Middle frontal gyrus (tissue), 1 donor: ENCODE measurements around the gene VRK3.
"Not testable (repeated sequence)": the region's sequence is repeated elsewhere in the genome, so short reads cannot be mapped to it uniquely, and the experiment has no call there.

Experiments
- DNase-seq: peaks from one replicate; pipeline ENCODE4 v3.0.0-alpha.2; 2015; ENCODE audit warnings: low spot score; ENCODE audit errors: extremely low spot score

Gene VRK3

DNA sequence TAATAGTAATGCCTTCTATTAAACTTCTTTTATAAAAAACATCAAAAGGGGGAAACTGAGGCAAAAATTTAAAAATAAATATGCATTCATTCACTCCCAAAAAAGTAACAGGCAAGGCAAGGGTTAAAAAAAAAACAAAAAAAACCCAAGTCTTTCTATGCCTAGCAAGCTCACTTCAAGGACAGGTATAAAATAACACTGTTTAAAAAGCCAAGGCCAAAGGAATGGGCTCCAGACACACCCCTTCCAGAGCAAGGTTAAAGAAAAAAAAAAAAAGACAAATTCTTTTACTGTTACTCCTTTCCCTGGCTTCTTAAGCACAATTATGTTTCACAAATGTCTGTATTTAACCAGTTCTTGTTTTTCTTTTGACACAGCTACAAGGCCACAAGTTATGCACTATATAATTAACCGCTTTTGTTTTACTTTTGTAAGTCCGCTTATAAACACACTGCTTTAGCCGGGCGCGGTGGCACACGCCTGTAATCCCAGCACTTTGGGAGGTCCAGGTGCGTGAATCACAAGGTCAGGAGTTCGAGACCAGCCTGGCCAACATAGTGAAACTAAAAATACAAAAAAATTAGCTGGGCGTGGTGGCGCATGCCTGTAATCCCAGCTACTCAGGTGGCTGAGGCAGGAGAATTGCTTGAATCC, 67.8 kb downstream of the VRK3 start:
- no peak for DNase-seq

DNA sequence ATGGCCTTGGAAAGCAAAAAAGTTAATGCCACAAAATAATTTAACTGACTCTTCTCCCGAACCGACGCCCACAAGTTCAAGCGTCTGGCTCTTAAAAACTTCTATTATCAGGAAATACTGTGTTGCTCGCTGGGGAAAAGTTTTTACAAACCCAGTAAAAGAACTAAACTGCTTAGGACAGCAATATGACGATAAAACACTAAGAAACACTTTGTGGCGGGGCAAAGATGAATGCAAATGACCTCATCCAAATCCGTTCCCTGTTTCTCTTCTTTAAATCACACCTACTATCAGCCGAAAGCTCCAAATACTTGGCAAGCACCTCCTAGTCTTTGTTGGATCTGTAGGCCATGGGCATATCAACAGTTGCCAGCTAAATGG, 69.1 kb downstream of the VRK3 start:
- no peak for DNase-seq

DNA sequence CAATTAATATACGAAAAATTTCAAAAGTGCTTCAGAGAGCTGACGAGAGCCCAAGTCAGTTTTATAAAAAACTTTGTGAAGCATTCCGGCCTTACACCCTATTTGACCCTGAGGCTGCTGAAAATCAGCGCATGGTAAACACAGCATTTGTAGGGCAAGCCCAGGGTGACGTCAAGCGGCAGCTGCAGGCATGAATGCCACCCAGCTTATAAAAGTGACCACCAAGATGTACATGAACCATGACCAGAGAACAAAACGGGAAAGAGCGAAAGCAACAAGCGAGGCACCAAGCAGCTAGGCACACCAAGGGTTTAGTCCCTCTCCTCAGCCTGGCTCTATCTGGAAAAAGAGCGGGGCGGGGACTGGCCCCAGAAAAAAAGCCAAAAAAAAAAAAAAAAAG, 70.2 kb downstream of the VRK3 start:
- no peak for DNase-seq

DNA sequence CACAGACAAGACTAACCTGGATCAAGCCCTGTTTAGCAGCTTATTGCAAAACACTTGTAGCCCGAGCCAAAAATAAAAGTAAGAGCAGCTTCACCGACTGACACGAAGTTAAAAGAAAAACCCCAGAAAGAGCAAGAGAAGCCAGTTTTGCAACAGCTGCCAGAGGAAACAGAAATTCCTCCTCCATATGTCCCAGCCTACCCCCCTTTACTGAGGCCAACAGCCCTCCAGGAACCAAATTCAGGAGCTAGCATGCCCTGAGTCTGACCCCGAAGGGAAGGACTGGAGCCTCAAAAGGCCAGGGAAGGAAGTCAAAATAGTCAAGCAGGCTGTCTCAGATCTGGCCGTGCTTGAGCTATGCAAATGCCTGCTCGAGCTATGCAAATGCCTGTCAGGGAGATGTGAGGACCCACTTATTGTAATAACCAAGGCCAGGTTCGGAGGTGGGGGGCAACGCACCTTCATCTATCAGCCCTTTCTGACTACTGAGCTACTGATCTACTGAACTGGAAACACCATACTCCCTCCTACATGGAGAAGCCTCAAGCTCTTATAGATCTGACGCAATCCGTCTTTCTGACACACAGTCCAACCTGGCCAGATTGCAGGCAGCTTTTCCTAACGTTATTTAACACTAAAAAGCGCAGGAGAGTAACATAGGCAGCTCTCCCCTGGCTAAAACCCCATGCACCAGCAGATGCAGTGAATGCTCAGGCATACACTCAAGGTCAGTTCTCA, 70.9 kb downstream of the VRK3 start:
- DNase-seq = no peak

DNA sequence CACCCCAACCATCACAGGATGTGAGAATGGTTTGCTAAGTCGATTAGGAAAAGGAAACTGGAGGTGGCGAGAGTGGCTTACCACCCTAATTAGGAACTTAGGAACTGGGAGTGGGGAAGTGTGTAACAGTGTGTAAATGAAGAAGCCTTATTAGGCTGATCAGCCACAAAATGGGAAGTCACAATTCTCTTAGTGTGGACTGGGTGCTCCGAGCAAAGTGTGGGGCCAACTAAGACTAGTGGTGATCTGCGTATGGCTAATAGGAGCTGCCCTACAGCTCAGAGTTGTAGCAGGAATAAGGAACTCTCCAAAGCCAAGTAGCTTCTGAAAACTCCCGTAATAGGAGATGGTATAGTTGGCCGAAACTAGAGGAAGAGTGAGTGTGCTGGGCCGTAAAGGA, 71.8 kb downstream of the VRK3 start:
- no peak for DNase-seq

DNA sequence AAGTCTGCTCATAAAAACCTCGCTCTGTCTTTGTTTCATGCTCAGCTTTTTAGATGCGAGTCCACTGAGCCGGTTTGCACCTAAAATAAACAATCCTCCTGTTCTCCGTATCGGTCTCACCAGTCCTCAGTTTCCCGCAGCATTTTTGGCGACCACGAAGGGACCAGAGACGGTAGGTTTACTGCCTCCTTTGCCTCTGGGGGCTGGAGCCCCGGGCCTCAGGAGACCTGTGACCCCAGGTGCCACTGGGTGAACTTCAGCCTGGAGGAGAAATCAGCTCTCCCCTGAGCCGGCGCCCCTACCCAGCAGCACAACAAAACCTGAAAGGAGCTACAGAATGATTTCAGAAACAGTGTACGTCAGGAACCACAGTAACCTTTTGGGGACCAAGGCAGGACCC, 72.3 kb downstream of the VRK3 start:
- DNase-seq = no peak

DNA sequence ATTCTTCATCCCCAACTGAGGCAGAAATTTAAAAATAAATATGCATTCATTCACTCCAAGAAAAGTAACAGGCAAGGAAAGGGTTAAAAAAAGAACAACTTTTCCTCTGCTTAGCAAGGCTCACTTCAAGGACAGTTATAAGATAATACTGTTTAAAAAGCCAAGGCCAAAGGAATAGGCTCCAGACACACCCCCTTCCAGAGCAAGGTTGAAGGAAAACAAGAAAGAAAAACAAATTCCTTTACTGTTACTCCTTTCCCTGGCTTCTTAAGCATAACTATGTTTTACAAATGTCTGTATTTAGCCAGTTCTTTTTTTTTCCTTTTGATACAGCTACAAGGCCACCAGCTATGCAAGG, 72.7 kb downstream of the VRK3 start:
- DNase-seq = no peak

DNA sequence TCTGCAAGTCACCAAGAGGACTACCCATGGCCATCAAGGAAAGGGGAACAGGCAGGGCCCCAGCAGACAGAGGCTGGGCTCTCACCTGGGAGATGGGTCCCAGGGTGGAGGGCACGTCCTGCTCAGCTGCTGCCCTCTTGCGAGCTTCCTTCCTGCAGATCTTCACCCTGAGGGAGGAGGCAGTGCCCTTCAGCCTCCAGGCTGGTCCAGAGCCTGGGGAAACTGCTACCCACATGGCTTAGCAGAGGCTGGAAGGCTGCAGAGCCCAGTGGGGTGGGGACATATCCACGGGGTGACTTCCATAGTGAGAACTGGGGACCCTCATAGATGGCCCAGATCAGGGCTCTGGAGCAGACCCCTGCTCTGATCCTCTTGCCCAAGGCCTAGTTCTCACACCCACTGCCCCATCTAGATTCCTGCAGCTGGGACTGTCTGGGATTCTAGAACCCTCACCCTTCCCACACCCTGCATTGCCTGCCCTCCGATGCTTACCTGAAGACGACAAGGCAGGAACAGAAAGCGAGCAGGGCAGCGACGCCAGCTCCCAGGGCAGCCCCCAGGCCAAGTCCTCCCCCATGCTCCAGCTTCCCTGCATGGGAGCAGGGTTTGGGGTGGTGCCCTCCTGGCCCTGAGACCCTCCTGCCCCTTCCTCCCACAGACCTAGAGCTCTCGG, 73.2 kb downstream of the VRK3 start:
- no peak for DNase-seq

DNA sequence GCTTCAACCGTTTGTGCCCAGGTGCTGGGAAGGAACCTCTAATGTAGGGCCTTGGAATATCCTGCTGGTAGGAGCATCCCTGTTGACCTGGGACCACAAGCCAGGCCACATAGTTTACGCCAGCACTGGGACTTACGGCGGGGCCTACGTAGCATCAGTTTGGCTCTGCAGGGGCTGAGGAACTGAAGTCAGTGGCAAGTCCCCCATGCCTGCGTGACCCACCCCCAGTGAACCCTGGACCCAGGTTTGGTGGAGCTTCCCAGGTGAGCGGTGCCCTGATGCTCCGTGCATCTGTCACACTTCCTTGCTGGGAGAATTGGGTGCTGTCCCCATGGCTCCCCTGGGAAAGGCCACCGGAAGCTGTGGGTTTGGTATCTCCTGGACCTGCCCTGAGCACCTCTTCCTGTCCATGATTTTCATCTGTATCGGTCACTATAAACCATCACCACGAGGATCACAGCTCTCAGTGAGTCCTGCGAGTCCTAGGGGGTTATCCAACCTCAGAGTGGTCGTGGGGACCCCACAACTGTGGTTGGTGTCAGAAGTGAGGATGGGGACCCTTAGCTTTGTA, 74.1 kb downstream of the VRK3 start:
- DNase-seq = no peak

DNA sequence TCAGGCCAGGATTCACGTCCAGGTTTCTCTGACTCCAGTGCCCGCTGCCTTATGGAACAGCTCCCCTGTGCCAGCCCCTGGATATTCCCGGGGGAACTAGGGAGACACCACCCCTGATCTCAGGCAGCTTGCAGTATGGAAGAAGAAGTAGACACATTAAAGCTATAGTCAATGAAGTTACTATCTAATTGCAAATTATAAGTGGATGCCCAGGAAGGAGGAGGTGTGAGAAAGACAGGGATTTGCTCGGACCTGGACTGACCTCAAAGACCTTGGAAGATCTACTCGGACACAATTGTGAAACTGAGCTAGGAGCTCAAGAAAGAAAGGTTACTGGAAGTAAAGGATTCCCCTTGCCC, 74.6 kb downstream of the VRK3 start:
- no peak for DNase-seq

DNA sequence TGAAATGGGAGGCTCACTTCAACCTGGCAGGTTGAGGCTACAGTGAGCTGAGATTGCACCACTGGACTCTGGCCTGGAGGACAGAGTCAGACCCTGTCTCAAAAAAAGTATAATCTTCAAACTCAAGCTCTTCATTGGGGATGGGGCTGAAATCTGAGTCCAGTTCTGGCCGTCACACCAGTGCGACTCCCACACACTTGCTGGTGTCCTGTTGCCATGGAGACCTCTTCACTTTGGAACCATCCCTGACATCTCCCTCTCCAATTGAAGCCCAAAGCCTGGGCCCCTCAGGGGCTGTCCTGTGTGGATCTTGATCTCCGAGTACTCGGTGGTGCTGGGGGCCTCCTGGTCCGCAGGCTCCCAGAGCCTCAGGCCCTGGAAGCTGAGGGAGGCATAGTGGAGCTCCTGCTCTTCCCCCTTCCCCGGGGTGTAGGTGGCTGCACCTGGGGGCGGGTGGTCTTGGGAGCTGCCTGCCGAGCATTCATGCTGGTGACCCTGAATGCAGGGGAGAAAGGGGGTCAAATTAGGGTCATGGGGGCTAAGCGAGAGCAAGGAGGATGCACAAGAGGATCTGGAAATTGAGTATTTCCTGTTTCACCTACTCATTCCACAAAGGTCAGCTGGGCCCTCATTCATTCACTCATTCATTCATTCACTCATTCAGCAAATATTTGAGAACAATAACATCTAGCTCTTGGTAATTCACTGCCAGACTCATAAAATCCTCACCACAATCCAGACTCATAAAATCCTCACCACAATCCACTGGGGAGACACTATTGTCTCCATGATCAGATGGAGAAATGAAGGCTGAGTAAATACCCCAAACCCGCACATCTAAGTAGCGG, 75.2 kb downstream of the VRK3 start:
- no peak for DNase-seq

DNA sequence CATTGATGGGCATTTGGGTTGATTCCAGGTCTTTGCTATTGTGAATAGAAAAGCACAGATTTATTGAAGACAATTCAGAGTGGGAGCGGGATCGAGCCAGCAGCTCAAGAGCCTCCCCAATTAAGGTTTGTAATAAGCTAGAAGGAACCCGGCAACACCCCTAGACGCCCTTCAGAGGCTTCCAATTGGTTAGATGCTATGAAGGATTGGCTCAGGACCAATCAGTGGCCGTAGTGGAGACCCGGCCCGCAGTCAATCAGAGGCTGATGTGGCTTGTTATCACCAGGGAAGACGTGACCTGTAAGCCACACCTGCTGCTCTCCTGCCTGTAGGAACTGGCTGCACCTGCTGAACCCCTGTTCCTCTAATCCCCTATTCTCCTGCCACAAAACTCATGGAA, 78.8 kb downstream of the VRK3 start:
- DNase-seq = no peak

DNA sequence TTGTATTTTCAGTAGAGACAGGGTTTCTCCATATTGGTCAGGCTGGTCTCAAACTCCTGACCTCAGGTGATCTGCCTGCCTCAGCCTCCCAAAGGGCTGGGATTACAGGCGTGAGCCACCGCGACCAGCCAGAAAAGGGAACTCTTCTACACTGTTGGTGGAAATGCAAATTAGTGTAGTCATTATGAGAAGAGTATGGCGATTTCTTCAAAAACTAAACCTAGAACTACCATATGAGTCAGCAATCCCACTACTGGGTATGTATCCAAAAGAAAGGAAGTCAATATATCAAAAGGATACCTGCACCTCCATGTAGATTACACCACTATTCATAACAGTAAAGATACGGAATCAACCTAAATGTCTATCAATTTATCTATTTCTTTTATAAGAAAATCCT, 80.6 kb downstream of the VRK3 start:
- DNase-seq = not testable (repeated sequence)

DNA sequence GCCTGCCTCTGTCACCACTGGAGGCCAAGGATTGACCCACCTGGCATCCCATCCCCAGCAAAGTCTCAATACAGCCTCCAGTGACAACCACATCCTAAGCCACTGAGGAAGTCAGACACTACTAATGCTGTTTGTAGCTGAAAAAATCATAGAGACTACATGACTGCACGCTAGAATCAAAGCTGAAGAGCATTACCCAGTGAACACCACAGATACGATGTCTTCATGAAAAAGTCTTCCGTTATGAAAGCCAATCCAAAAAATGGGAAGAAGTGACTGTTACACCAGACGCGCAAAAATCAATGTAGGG, 84.7 kb downstream of the VRK3 start:
- no peak for DNase-seq

DNA sequence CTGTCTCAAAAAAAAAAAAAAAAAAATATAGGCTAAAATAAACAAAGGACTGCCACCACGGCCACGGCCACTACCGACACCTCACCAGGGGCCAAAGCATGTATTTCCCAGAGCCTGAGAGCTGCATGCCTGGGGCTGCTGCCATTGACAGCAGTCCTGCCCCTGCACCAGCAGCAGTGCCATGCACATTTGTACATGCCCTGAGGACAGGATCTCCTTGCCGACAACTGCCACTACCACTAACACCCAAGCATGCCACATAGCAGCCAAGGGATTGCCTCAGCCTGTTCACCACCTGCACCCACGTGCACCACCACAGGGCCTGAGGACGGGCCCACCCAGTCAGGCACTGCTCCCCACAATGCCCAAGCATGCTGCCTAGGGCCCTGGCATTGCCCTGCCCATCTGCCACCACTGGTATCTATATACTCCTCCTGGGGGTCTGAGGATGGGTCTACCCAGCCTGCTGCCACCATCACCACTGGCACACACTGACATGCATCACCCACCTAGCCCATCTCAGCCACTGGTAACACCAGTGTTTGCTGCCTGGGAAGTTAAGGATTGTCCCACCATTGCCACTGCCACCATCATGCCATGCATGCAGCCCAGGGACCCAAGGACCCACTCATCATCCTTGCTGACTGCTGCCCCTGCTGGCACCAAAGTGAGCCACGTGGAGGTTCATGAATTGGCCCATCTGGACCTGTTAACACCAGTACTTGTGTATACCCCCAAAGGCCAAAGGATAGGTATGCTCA, 85.3 kb downstream of the VRK3 start:
- DNase-seq = no peak

DNA sequence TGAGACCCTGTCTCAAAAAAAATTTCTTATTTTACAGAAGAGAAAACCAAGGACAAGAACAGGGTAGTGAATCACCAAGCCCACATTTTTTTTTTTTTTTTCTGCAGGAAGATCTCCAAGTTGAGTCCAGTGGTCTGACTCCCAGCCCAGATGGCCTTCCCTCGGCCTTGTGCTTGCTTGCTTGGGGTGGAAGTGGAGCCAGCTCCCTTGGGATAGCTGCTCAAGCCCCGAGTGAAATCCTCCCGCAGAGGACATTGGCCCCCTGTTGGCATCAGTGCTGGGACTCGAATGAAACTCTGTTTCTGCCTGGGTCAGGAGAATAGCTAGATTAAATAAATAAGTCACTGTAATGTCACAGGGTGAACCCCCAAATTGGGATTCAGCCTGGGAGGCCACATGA, 86.5 kb downstream of the VRK3 start:
- DNase-seq = no peak

DNA sequence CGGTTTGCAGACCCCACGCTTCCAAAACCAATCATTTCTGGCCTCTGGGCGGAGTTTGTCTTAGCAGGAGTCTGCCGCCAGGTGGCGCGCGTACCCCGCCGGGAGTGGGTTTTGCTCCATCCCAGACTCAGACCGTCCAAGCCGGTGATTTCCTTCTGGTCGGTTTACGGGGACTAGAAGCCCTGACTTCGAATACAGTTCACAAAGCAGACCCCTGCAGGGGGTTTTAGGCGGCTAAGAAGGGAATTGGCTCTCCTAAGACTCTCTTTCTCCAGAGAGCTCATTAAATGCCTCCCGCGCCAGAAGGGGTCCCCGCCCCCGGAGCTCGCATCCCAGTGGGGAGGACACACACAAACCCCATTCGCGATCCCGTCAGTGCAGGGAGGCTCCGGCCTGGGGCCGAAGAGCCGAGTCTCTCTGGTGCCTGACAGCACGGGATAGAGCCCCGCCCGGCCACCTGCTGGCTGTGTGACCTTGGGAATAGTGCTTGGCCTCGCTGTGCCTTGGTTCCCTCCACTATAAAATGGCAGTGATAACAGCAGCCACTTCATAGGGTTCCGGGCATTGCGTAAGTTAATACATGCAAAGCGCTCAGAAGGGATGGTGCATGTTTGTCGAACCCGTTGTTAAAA, 87.3 kb downstream of the VRK3 start:
- peak; percentile 49 for DNase-seq

DNA sequence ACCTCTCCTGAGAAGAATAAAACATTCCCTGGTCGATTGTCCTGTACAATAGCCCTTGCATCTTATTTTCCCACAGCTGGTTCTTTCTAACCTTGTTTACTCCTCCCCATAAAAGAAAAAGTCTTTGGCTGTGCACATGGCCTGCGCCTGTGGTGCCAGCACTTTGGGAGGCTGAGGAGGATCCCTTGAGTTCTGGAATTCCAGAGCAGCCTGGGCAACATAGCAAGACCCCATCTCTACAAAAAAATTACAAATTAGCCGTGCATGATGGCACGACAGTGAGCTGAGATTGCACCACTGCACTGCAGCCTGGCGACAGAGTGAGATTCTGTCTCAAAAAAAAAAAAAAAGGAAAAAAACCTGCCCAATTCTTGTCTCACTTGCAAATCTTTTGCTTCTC, 88.6 kb downstream of the VRK3 start:
- no peak for DNase-seq

DNA sequence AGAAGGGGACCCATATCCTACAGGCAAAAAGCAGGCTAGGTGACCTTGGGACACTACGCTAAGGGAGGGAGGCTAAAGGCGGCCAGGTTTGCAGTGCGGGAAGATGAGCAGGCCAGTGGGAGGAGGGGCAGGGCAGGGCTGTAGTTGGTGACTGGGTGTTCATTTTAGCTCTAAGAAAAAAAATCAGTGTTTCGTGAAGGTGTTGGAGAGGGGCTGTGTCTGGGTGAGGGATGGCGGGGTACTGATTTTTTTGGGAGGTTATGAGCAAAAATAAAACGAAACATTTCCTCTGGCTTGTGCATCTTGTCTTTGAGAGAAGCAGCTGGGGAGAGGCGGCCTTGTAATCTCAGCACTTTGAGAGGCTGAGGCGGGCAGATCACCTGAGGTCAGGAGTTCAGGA, 91.5 kb downstream of the VRK3 start:
- no peak for DNase-seq

DNA sequence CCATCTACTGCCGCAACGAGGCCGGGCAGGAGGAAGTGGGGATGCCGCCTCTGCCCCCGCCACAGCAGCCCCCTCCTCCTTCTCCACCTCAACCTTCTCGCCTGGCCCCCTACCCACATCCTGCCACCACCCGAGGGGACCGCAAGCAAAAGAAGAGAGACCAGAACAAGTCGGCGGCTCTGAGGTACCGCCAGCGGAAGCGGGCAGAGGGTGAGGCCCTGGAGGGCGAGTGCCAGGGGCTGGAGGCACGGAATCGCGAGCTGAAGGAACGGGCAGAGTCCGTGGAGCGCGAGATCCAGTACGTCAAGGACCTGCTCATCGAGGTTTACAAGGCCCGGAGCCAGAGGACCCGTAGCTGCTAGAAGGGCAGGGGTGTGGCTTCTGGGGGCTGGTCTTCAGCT, 92.4 kb downstream of the VRK3 start:
- no peak for DNase-seq

DNA sequence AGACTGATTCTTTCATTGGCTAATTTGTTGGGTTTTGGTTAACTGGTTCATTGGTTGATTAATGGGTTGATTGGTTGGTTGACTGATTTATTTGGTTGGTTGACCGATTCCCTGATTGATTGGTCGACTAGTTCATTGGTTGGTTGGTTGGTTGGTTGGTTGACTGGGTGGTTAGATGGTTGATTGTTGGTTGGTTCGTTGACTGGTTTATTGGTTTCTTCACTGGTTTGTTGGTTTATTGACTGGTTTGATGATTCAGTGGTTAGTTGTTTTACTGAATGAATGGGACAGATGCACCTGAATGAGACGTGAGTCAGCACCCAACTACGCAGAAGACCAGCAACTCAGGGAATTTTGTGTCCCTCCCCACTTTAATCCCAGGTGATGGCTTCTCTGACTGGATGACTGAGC, 93.1 kb downstream of the VRK3 start:
- DNase-seq = no peak
